Ovary (tissue), 3 donors: Measurements from ENCODE around the gene KAZALD1.

ENCODE experiments used
- CTCF ChIP-seq, 3 donors: fragments of 450-650 bp in 2 of 3; fragments of 200-600 bp in 1 of 3; IDR thresholded peaks; one replicate each; pipeline versions ENCODE4 v1.5.1 to v1.8.0; 2016 to 2022; ENCODE audit warnings: antibody characterized with exemption in 3 of 3, mild to moderate bottlenecking in 1 of 3
- POLR2A ChIP-seq: fragments of 450-650 bp; IDR thresholded peaks from one replicate; pipeline ENCODE4 v1.6.1; 2017; ENCODE audit warnings: antibody characterized with exemption, mild to moderate bottlenecking, moderate library complexity
- donor health status: DM: no; HTN: no; CAD: no.

- TF ChIP-seq CTCF (IDR thresholded peaks at IDR 0.05) = no peak
- no peak for TF ChIP-seq POLR2A
Measured at GRCh38 chr10:101065481-101066145, 3.8 kb downstream of the KAZALD1 start.
